ENCODE measurements around the gene ALG14.
A peak's percentile ranks its signal among the peaks of the same experiment; 100 is the strongest.

GRCh38 chr1:95013950-95014574, 58.7 kb downstream of the ALG14 start:
- peak in 3 of 4 donors; percentile 13 to 45 (median 38) for TF ChIP-seq POLR2AphosphoS5 (IDR thresholded peaks at IDR 0.05)
- TF ChIP-seq CTCF (IDR thresholded peaks at IDR 0.05) = no peak
